Psoas muscle (tissue), 8 donors: Measurements from ENCODE around the gene CDKN2B-AS1. TPM values are rescaled to one million over a fixed set of nuclear protein-coding genes. Genes with fewer than 3 reads are reported as not detected.
"Not testable (repeated sequence)": the region's sequence is repeated elsewhere in the genome, so short reads cannot be mapped to it uniquely, and the experiment has no call there.

Experiments
- ATAC-seq, 4 donors: fragments of 200-7000 bp; cut with Tn5 transposase; one replicate each; pipeline ENCODE4 v1.9.1; 2020; ENCODE audit warnings: moderate library complexity in 3 of 4, mild to moderate bottlenecking in 2 of 4
- DNase-seq, 2 donors: peaks; one replicate each; pipeline ENCODE4 v3.0.0-alpha.2; 2020
- H3K27ac ChIP-seq: fragments of 200-600 bp; one replicate; pipeline ENCODE4 v1.8.0; 2022
- H3K27me3 ChIP-seq, 3 donors: fragments of 200-600 bp in 1 of 3; one replicate each; pipeline versions ENCODE4 v1.6.1 to v1.8.0; 2013 to 2022; ENCODE audit warnings: low read length in 2 of 3, mild to moderate bottlenecking in 2 of 3, moderate library complexity in 1 of 3; ENCODE audit not compliant: insufficient read depth in 3 of 3
- H3K36me3 ChIP-seq, 2 donors: fragments of 200-600 bp in 1 of 2; one replicate each; pipeline versions ENCODE4 v1.6.1 to v1.8.0; 2013 to 2022; ENCODE audit warnings: low read depth in 1 of 2, mild to moderate bottlenecking in 1 of 2, moderate library complexity in 1 of 2; ENCODE audit not compliant: insufficient read depth in 1 of 2
- H3K4me1 ChIP-seq: fragments of 200-600 bp; one replicate; pipeline ENCODE4 v1.8.0; 2022
- H3K4me3 ChIP-seq: fragments of 200-600 bp; one replicate; pipeline ENCODE4 v1.8.0; 2022; ENCODE audit warnings: mild to moderate bottlenecking
- H3K9me3 ChIP-seq: fragments of 200-600 bp; one replicate; pipeline ENCODE4 v1.8.0; 2022
- CTCF ChIP-seq: fragments of 200-600 bp; IDR thresholded peaks from one replicate; pipeline ENCODE4 v1.8.0; 2022; ENCODE audit warnings: antibody characterized with exemption
- WGBS, 3 donors: extraction: QIAGEN DNeasy Blood & Tissue Kit; methylation state at CpG; one replicate each; pipeline versions ENCODE4 v1.1.6 to v1.1.7; 2013; 5-methylcytosine and 5-hydroxymethylcytosine counted together
- intact Hi-C, 2 donors: fragments of 100-400 bp; cut with DNase I; formaldehyde crosslinking; loops; one replicate each; pipeline versions ENCODE4 v1.11.0 to v1.14.2; 2022
- polyA plus RNA-seq, 3 donors: library from polyadenylated mRNA; stranded (reverse); fragments of 200-250 nt; gene quantifications; one replicate each; pipeline ENCODE4 v1.2.3, GENCODE V29; 2013
- total RNA-seq, 4 donors: library from RNA; stranded (reverse); fragmentation: NEBNext Ultra II Directional in 2 of 4; extraction: Animal tissue kit (Norgen Biotek cat#: 25700) in 2 of 4; gene quantifications; one replicate each; pipeline versions ENCODE4 v1.2.1 to v1.2.4, GENCODE V29; 2021 to 2023
- donor health status: healthy with polysubstance abuse.
- donor health status: DM: no; HTN: no; CAD: no; lungs with moderate emphysema.
- donor health status: Bipolar disorder and iron deficiency.
- donor health status: healthy.
- donor health status: DM: yes; HTN: yes; CAD: no.
- donor health status: DM: no; HTN: no; CAD: no.
- donor health status: DM: no; HTN: no; CAD: no.
- donor health status: DM: yes; HTN: yes; CAD: no.

The CDKN2B-AS1 gene
- total and polyA plus RNA-seq, 7 donors = 0.40 TPM; not detected in 6

- Histone ChIP-seq H3K27me3 (no peaks in the 10 kb centered on the region), H3K36me3 (no peaks in the 10 kb centered on the region), H3K4me3 (no peak overlapping the region), H3K27ac (no peak overlapping the region), H3K9me3 (no peaks in the 10 kb centered on the region), H3K4me1 (peaks cover 9% of the 10 kb centered on the region)
- no peak for TF ChIP-seq CTCF
- ATAC-seq (no peak), DNase-seq (no peak)
- intact Hi-C loops = no loop called here
These were observed 60.5 kb downstream of the CDKN2B-AS1 start for GRCh38 chr9:22055090-22055489.

- H3K9me3 ChIP-seq = no peaks in the 10 kb centered on the region
- H3K27me3 ChIP-seq = no peaks in the 10 kb centered on the region
- no peak overlapping the region for H3K4me3 ChIP-seq
- H3K27ac ChIP-seq = no peak overlapping the region
- no peaks in the 10 kb centered on the region for H3K36me3 ChIP-seq
- intact Hi-C loops = no loop called here
- WGBS, 3 donors = 45 to 61% (median 56%) methylated on average over 3 of the region's 3 CpGs
- TF ChIP-seq CTCF = no peak
- no peaks in the 10 kb centered on the region for H3K4me1 ChIP-seq
- DNase-seq = no peak
- ATAC-seq = no peak
These were observed 61.8 kb downstream of the CDKN2B-AS1 start for GRCh38 chr9:22056402-22056801.

GRCh38 chr9:22057972-22058371 is 63.4 kb downstream of the CDKN2B-AS1 start:
- H3K4me3 ChIP-seq, H3K27ac ChIP-seq, H3K9me3 ChIP-seq, DNase-seq, H3K27me3 ChIP-seq, H3K4me1 ChIP-seq, H3K36me3 ChIP-seq, intact Hi-C loops, ATAC-seq: not testable (repeated sequence)
- WGBS, 3 donors = 96 to 99% (median 96%) methylated on average over 6 of the region's 6 CpGs

DNA sequence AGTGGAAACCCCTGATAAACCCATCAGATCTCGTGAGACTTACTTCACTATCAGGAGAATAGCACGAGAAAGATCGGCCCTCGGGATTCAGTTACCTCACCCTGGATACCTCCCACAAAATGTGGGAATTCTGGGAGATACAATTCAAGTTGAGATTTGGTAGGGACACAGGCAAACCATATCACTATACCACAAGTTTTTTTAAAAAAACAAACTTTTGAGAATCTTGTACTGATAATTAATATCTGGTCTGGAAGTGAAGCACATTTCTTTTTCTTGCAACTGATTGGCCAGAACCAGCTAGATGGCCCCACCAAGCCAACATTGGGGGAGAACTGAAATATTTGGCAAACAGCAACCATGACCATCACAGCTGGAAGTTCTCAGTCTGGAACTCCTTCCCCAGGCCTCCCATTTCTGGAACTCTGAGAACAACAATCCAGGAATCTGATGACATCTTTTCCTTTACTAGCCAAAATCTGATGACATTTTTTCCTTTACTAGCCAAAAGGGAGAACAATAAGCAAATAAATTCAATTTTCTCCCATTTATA is 66.3 kb downstream of the CDKN2B-AS1 start:
- intact Hi-C loops = no loop called here
- ATAC-seq (peak in 1 of 4 donors; percentile 54), DNase-seq (no peak)
- TF ChIP-seq CTCF = no peak
- H3K4me1 ChIP-seq = peaks cover 7% of the 10 kb centered on the region
- H3K27ac ChIP-seq = no peak overlapping the region
- H3K9me3 ChIP-seq = no peaks in the 10 kb centered on the region
- H3K36me3 ChIP-seq = no peaks in the 10 kb centered on the region
- no peaks in the 10 kb centered on the region for H3K27me3 ChIP-seq
- WGBS, 3 donors = 62 to 84% (median 69%) methylated on average over 4 of the region's 4 CpGs
- H3K4me3 ChIP-seq = no peak overlapping the region

DNA sequence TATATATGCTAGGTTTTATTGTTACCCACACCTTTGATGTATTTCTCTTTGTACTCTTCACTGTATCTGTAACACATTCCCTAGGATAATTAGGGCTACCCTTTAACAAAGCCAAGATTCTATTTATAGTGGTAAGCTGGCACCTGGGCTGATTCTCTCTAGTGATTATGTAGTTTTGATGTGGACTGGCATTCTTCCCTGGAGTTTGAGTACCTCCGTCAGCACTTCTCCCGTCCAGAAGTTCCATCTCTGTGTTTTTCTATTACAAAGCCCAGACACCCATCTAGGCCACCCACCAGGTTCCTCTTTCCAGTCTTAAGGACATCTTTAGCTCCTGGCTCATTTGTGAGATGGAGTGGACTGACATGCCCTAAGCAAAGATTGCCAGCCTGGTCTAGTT is 70.4 kb downstream of the CDKN2B-AS1 start:
- H3K9me3 ChIP-seq = no peaks in the 10 kb centered on the region
- ATAC-seq (peak in 3 of 4 donors; percentile 40 to 73 (median 56)), DNase-seq (no peak)
- H3K4me3 ChIP-seq = no peak overlapping the region
- intact Hi-C loops = no loop called here
- no peaks in the 10 kb centered on the region for H3K27me3 ChIP-seq
- peaks cover 7% of the 10 kb centered on the region for H3K4me1 ChIP-seq
- no peaks in the 10 kb centered on the region for H3K36me3 ChIP-seq
- 31 to 58% (median 32%) methylated on average over 2 of the region's 2 CpGs for WGBS, 3 donors
- TF ChIP-seq CTCF = no peak
- H3K27ac ChIP-seq = no peak overlapping the region
